ENCODE data around the gene TRPM3.

Gene TRPM3

GRCh38 chr9:71097671-71098070 is 23.8 kb downstream of the TRPM3 start:
- Mint-ChIP-seq H3K4me3 (no peak overlapping the region), H3K27ac (no peak overlapping the region), H3K4me1 (no peaks in the 10 kb centered on the region)

GRCh38 chr9:71096421-71097108 is 24.9 kb downstream of the TRPM3 start:
- no peaks in the 10 kb centered on the region for H3K36me3 Mint-ChIP-seq (ENCODE audit: low read depth)
- H3K4me1 Mint-ChIP-seq: no peaks in the 10 kb centered on the region
- no peaks in the 10 kb centered on the region for H3K27me3 Mint-ChIP-seq (ENCODE audit: low read depth, poor library complexity)
- no peak overlapping the region for H3K4me3 Mint-ChIP-seq
- no peak overlapping the region for H3K27ac Mint-ChIP-seq
- no peak for TF ChIP-seq CTCF (IDR thresholded peaks at IDR 0.05)
- DNase-seq: no peak
- H3K9me3 Mint-ChIP-seq: peaks cover 4% of the 10 kb centered on the region

More at GRCh38 chr9:71097671-71098070, 23.8 kb downstream of the TRPM3 start:
- H3K27me3 Mint-ChIP-seq (ENCODE audit: low read depth, poor library complexity): no peaks in the 10 kb centered on the region
- H3K36me3 Mint-ChIP-seq (ENCODE audit: low read depth): no peaks in the 10 kb centered on the region
- peaks cover 2% of the 10 kb centered on the region for H3K9me3 Mint-ChIP-seq
- TF ChIP-seq CTCF (IDR thresholded peaks at IDR 0.05): no peak
- DNase-seq: no peak

GRCh38 chr9:71094708-71095251 is 26.6 kb downstream of the TRPM3 start:
- H3K27me3 Mint-ChIP-seq (ENCODE audit: low read depth, poor library complexity): no peaks in the 10 kb centered on the region
- TF ChIP-seq CTCF (IDR thresholded peaks at IDR 0.05): no peak
- H3K36me3 Mint-ChIP-seq (ENCODE audit: low read depth): no peaks in the 10 kb centered on the region
- H3K4me1 Mint-ChIP-seq: no peaks in the 10 kb centered on the region
- H3K27ac Mint-ChIP-seq: no peak overlapping the region
- H3K4me3 Mint-ChIP-seq: no peak overlapping the region
- peaks cover 4% of the 10 kb centered on the region for H3K9me3 Mint-ChIP-seq
- no peak for DNase-seq

GRCh38 chr9:71090896-71091295 is 30.5 kb downstream of the TRPM3 start:
- Mint-ChIP-seq H3K4me3 (no peak overlapping the region), H3K9me3 (peaks cover 4% of the 10 kb centered on the region), H3K4me1 (no peaks in the 10 kb centered on the region), H3K36me3 (ENCODE audit: low read depth) (no peaks in the 10 kb centered on the region), H3K27me3 (ENCODE audit: low read depth, poor library complexity) (no peaks in the 10 kb centered on the region), H3K27ac (no peak overlapping the region)
- no peak for DNase-seq
- no peak for TF ChIP-seq CTCF (IDR thresholded peaks at IDR 0.05)

GRCh38 chr9:71079451-71079850 is 42.0 kb downstream of the TRPM3 start:
- Mint-ChIP-seq H3K4me3 (no peak overlapping the region), H3K4me1 (no peaks in the 10 kb centered on the region), H3K27me3 (ENCODE audit: low read depth, poor library complexity) (no peaks in the 10 kb centered on the region), H3K9me3 (no peaks in the 10 kb centered on the region), H3K27ac (no peak overlapping the region), H3K36me3 (ENCODE audit: low read depth) (no peaks in the 10 kb centered on the region)
- DNase-seq: no peak
- no peak for TF ChIP-seq CTCF (IDR thresholded peaks at IDR 0.05)

GRCh38 chr9:71076096-71076495 is 45.3 kb downstream of the TRPM3 start:
- no peaks in the 10 kb centered on the region for H3K27me3 Mint-ChIP-seq (ENCODE audit: low read depth, poor library complexity)
- no peak overlapping the region for H3K4me3 Mint-ChIP-seq
- H3K9me3 Mint-ChIP-seq: no peaks in the 10 kb centered on the region
- TF ChIP-seq CTCF (IDR thresholded peaks at IDR 0.05): no peak
- H3K4me1 Mint-ChIP-seq: no peaks in the 10 kb centered on the region
- no peak for DNase-seq
- H3K27ac Mint-ChIP-seq: no peak overlapping the region
- no peaks in the 10 kb centered on the region for H3K36me3 Mint-ChIP-seq (ENCODE audit: low read depth)

Measured in nephron progenitor cell (in vitro differentiated cells).